HCT116 (cell line): ENCODE results near the gene TARBP1. TPM values are rescaled to one million over a fixed set of nuclear protein-coding genes. Genes with fewer than 3 reads are reported as not detected.

ENCODE experiments used
- ATAC-seq: fragments of 200-7000 bp; cut with Tn5 transposase; 2 replicates; pipeline ENCODE4 v1.9.1; 2020; ENCODE audit warnings: mild to moderate bottlenecking, moderate library complexity
- BruUV-seq: library from RNA; stranded (reverse); fragments of 400-500 nt; replicated peaks from 2 replicates; lab custom pipeline; 2021; lab: Mats Ljungman, UMichigan
- CTCF ChIA-PET: fragments of 300-600 bp; sonication (Branson Sonifier 250); formaldehyde crosslinking; loops from one replicate; lab custom pipeline; 2021; ENCODE audit warnings: antibody characterized with exemption; lab: Charles Lee
- POLR2A ChIA-PET: fragments of 300-600, 350-600 bp; sonication (Branson Sonifier 250); formaldehyde crosslinking; loops from one replicate; lab custom pipeline; 2021; ENCODE audit warnings: antibody characterized with exemption; lab: Charles Lee
- RAD21 ChIA-PET, 2 experiments: fragments of 300-600 bp; sonication (Branson Sonifier 250); formaldehyde crosslinking; loops; one replicate each; lab custom pipeline; 2023; ENCODE audit warnings: low total read pairs in 2 of 2; ENCODE audit not compliant: uncharacterized antibody in 2 of 2, unreplicated experiment in 2 of 2, low non-redundant PET in 1 of 2; lab: Charles Lee
- DNase-seq: peaks from one replicate; pipeline ENCODE4 v3.0.0-alpha.2; 2010; ENCODE audit warnings: low read depth, low spot score
- H2AFZ ChIP-seq: fragments of 200-600 bp; shearing (Covaris generic), sonication (generic); 2 replicates; pipeline ENCODE4 v1.6.1; 2017; ENCODE audit warnings: low read depth, mixed run types, mixed read lengths, antibody characterized with exemption, low read length; ENCODE audit not compliant: poor library complexity, severe bottlenecking
- H3K27ac ChIP-seq: 2 replicates; pipeline ENCODE4 v1.5.1; 2012; ENCODE audit warnings: low read depth, low read length
- H3K27me3 ChIP-seq: fragments of 200-600 bp; sonication (generic); 2 replicates; pipeline ENCODE4 v1.6.1; 2016; ENCODE audit warnings: mixed run types, low read length, mixed read lengths; ENCODE audit not compliant: insufficient read depth
- H3K36me3 ChIP-seq, 2 experiments: fragments of 200-500 bp in 1 of 2; fragments of 200-600 bp in 1 of 2; sonication (Bioruptor generic) in 1 of 2; sonication (generic) in 1 of 2; 2 replicates each; pipeline versions ENCODE4 v1.5.1 to v1.6.1; 2014 to 2016; ENCODE audit warnings: low read length in 2 of 2, inconsistent platforms in 1 of 2, mixed read lengths in 1 of 2, mixed run types in 1 of 2; ENCODE audit not compliant: insufficient read depth in 2 of 2, control insufficient read depth in 1 of 2
- H3K4me1 ChIP-seq, 2 experiments: fragments of 200-600 bp in 1 of 2; sonication (generic) in 1 of 2; 2 replicates each; pipeline versions ENCODE4 v1.5.1 to v1.6.1; 2012 to 2017; ENCODE audit warnings: low read length in 2 of 2, inconsistent platforms in 1 of 2, mild to moderate bottlenecking in 1 of 2, mixed read lengths in 1 of 2, mixed run types in 1 of 2, moderate library complexity in 1 of 2; ENCODE audit not compliant: insufficient read depth in 2 of 2, control insufficient read depth in 1 of 2
- H3K4me2 ChIP-seq: fragments of 200-600 bp; sonication (generic); 2 replicates; pipeline ENCODE4 v1.6.1; 2017; ENCODE audit warnings: mixed run types, low read length, mixed read lengths
- H3K4me3 ChIP-seq, 2 experiments: fragments of 200-600 bp in 1 of 2; sonication (generic) in 1 of 2; replicated peaks in 1 of 2; 2 replicates each; pipeline ENCODE4 v1.5.1; 2011 to 2016; ENCODE audit warnings: low read length in 2 of 2, control low read depth in 1 of 2, low read depth in 1 of 2, mild to moderate bottlenecking in 1 of 2, mixed read lengths in 1 of 2, mixed run types in 1 of 2
- H3K79me2 ChIP-seq: fragments of 200-600 bp; sonication (generic); 2 replicates; pipeline ENCODE4 v1.6.1; 2017; ENCODE audit warnings: mild to moderate bottlenecking, mixed run types, low read length, moderate library complexity, mixed read lengths; ENCODE audit not compliant: insufficient read depth
- H3K9ac ChIP-seq: fragments of 200-600 bp; sonication (generic); 2 replicates; pipeline ENCODE4 v1.6.1; 2016; ENCODE audit warnings: low read length, mixed read lengths
- H3K9me2 ChIP-seq: fragments of 200-600 bp; sonication (generic), shearing (Covaris generic); 2 replicates; pipeline ENCODE4 v1.6.1; 2017; ENCODE audit warnings: mixed run types, mild to moderate bottlenecking, moderate library complexity; ENCODE audit not compliant: insufficient read depth
- H3K9me3 ChIP-seq, 2 experiments: fragments of 200-500 bp in 1 of 2; fragments of 200-600 bp in 1 of 2; sonication (Bioruptor generic) in 1 of 2; sonication (generic) in 1 of 2; 2 replicates each; pipeline ENCODE4 v1.6.1; 2014 to 2017; ENCODE audit warnings: low read length in 2 of 2, mixed read lengths in 2 of 2, inconsistent platforms in 1 of 2, low read depth in 1 of 2, mild to moderate bottlenecking in 1 of 2, mixed run types in 1 of 2, moderate library complexity in 1 of 2; ENCODE audit not compliant: control insufficient read depth in 1 of 2, insufficient read depth in 1 of 2
- H4K20me1 ChIP-seq: fragments of 200-600 bp; sonication (generic), shearing (Covaris generic); 2 replicates; pipeline ENCODE4 v1.6.1; 2017; ENCODE audit warnings: mixed run types, mild to moderate bottlenecking, moderate library complexity; ENCODE audit not compliant: insufficient read depth
- EGR1 ChIP-seq: IDR thresholded peaks from 2 replicates; pipeline ENCODE4 v1.6.1; 2012; ENCODE audit warnings: low read depth
- ELF1 ChIP-seq: IDR thresholded peaks from 2 replicates; pipeline ENCODE4 v1.6.1; 2012; ENCODE audit warnings: low read depth, borderline replicate concordance
- POLR2AphosphoS5 ChIP-seq: IDR thresholded peaks from 2 replicates; pipeline ENCODE4 v1.6.1; 2011; ENCODE audit warnings: mild to moderate bottlenecking, low read depth, low read length, moderate library complexity
- SIN3A ChIP-seq: IDR thresholded peaks from 2 replicates; pipeline ENCODE4 v1.6.1; 2012; ENCODE audit warnings: low read depth
- SRF ChIP-seq: IDR thresholded peaks from 2 replicates; pipeline ENCODE4 v1.6.1; 2012; ENCODE audit warnings: low read depth
- ZNF274 ChIP-seq: fragments of 200-500 bp; sonication (Bioruptor generic); IDR thresholded peaks from 2 replicates; pipeline ENCODE4 v1.6.1; 2014; ENCODE audit warnings: mild to moderate bottlenecking, low read depth, low read length, inconsistent platforms
- intact Hi-C: fragments of 100-400 bp; cut with micrococcal nuclease; formaldehyde crosslinking; loops from 2 replicates; pipeline ENCODE4 v1.10.0; 2022
- total RNA-seq: library from RNA; stranded (reverse); gene quantifications from one replicate; pipeline ENCODE4 v1.2.1, GENCODE V29; 2021; ENCODE audit not compliant: unreplicated experiment

Gene TARBP1
- total RNA-seq, 1 experiment from 2014 or later: 17.2 TPM

- H3K9ac ChIP-seq: no peak overlapping the region
- BruUV-seq: no TSS peak
- H3K27ac ChIP-seq: no peak overlapping the region
- H3K4me1 ChIP-seq: peaks cover 0 to 4% of the 10 kb centered on the region in 2 experiments; a peak in 2 of 4 replicates
- H3K27me3 ChIP-seq: no peaks in the 10 kb centered on the region
- H3K9me3 ChIP-seq: no peaks in the 10 kb centered on the region
- no peak for DNase-seq
- ChIA-PET POLR2A (no interaction called here), CTCF (no interaction called here), RAD21 (no interaction called here)
- H3K9me2 ChIP-seq: no peaks in the 10 kb centered on the region
- H2AFZ ChIP-seq: no peak overlapping the region
- no peaks in the 10 kb centered on the region for H4K20me1 ChIP-seq
- no peaks in the 10 kb centered on the region for H3K36me3 ChIP-seq
- ATAC-seq: no peak
- TF ChIP-seq ELF1 (no peak), POLR2AphosphoS5 (no peak), EGR1 (no peak), ZNF274 (no peak)
- H3K79me2 ChIP-seq: no peaks in the 10 kb centered on the region
- intact Hi-C loops: no loop called here
- H3K4me2 ChIP-seq: no peak overlapping the region
- H3K4me3 ChIP-seq: no peak overlapping the region
Observed at GRCh38 chr1:234435620-234436019, 43.4 kb downstream of the TARBP1 start.

GRCh38 chr1:234434706-234435105 lies 44.3 kb downstream of the TARBP1 start:
- Histone ChIP-seq H3K4me1 (peaks cover 0 to 4% of the 10 kb centered on the region in 2 experiments; a peak in 2 of 4 replicates), H3K36me3 (no peaks in the 10 kb centered on the region), H4K20me1 (no peaks in the 10 kb centered on the region), H3K9ac (no peak overlapping the region), H2AFZ (no peak overlapping the region), H3K9me3 (no peaks in the 10 kb centered on the region), H3K27ac (no peak overlapping the region), H3K27me3 (no peaks in the 10 kb centered on the region), H3K9me2 (no peaks in the 10 kb centered on the region), H3K79me2 (no peaks in the 10 kb centered on the region), H3K4me2 (no peak overlapping the region), H3K4me3 (no peak overlapping the region)
- POLR2A ChIA-PET: no interaction called here
- no TSS peak for BruUV-seq
- no peak for TF ChIP-seq SIN3A
- TF ChIP-seq SRF: no peak
- TF ChIP-seq POLR2AphosphoS5: no peak
- RAD21 ChIA-PET: no interaction called here
- no peak for ATAC-seq
- DNase-seq: no peak
- CTCF ChIA-PET: no interaction called here
- intact Hi-C loops: no loop called here
